H1 (cell line): ENCODE measurements around the gene MSS51. TPM values are rescaled to one million over a fixed set of nuclear protein-coding genes. Genes with fewer than 3 reads are reported as not detected.

Experiments
- CTCF ChIA-PET: fragments of 300-600 bp; sonication (Branson Sonifier 250); formaldehyde crosslinking; loops from one replicate; lab custom pipeline; 2021; ENCODE audit not compliant: partially characterized antibody; lab: Charles Lee
- POLR2A ChIA-PET: fragments of 300-600 bp; sonication (Branson Sonifier 250); formaldehyde crosslinking; loops from one replicate; lab custom pipeline; 2021; ENCODE audit warnings: inconsistent platforms; ENCODE audit not compliant: partially characterized antibody; lab: Charles Lee
- DNase-seq, 2 experiments: peaks; one replicate each; pipeline versions ENCODE4 v3.0.0 to v3.0.0-alpha.2; 2010 to 2022; ENCODE audit warnings: low spot score in 2 of 2, low read depth in 1 of 2, mixed read lengths in 1 of 2
- FAIRE-seq: peaks from 2 replicates; lab custom pipeline; 2011; peaks lifted over from hg19 to GRCh38; lab: Jason Lieb, UNC
- H2AFZ ChIP-seq: 2 replicates; pipeline ENCODE4 v1.8.1; 2012; ENCODE audit warnings: low read length, inconsistent platforms
- H2AK5ac ChIP-seq: 2 replicates; pipeline ENCODE4 v1.6.1; 2013; ENCODE audit warnings: low read depth, low read length
- H2BK120ac ChIP-seq: replicated peaks from 2 replicates; pipeline ENCODE3; 2013; ENCODE audit warnings: low read depth, low read length, inconsistent platforms
- H2BK12ac ChIP-seq: 2 replicates; pipeline ENCODE4 v1.6.1; 2013; ENCODE audit warnings: low read depth, low read length
- H2BK15ac ChIP-seq: 2 replicates; pipeline ENCODE4 v1.6.1; 2013; ENCODE audit warnings: low read length
- H2BK20ac ChIP-seq: 2 replicates; pipeline ENCODE4 v1.6.1; 2013; ENCODE audit warnings: low read length
- H2BK5ac ChIP-seq: 2 replicates; pipeline ENCODE4 v1.6.1; 2013; ENCODE audit warnings: low read depth, low read length
- H3K14ac ChIP-seq: 2 replicates; pipeline ENCODE4 v1.6.1; 2013; ENCODE audit warnings: inconsistent platforms; ENCODE audit not compliant: insufficient read length
- H3K18ac ChIP-seq: 2 replicates; pipeline ENCODE4 v1.6.1; 2013; ENCODE audit warnings: low read length; ENCODE audit errors: extremely low read depth
- H3K23ac ChIP-seq: 2 replicates; pipeline ENCODE4 v1.6.1; 2013; ENCODE audit warnings: inconsistent platforms; ENCODE audit not compliant: insufficient read length
- H3K23me2 ChIP-seq: 2 replicates; pipeline ENCODE4 v1.6.1; 2013; ENCODE audit warnings: low read depth, low read length
- H3K27ac ChIP-seq: 2 replicates; pipeline ENCODE4 v1.6.1; 2011; ENCODE audit warnings: low read depth, low read length, inconsistent platforms
- H3K27me3 ChIP-seq, 4 experiments: replicated peaks in 1 of 4; 1 replicate in 1 of 4; 2 replicates in 3 of 4; pipeline versions ENCODE4 v1.6.1 to v1.8.1; 2011 to 2013; ENCODE audit warnings: low read length in 3 of 4, mild to moderate bottlenecking in 3 of 4, inconsistent platforms in 2 of 4, mixed read lengths in 2 of 4, moderate library complexity in 1 of 4; ENCODE audit not compliant: control insufficient read depth in 3 of 4, insufficient read depth in 3 of 4; ENCODE audit errors: extremely low read depth in 1 of 4
- H3K36me3 ChIP-seq, 4 experiments: 2 replicates each; pipeline versions ENCODE4 v1.6.1 to v1.8.1; 2011 to 2013; ENCODE audit warnings: mild to moderate bottlenecking in 4 of 4, low read length in 3 of 4, moderate library complexity in 2 of 4, control low read depth in 1 of 4, inconsistent platforms in 1 of 4; ENCODE audit not compliant: insufficient read depth in 4 of 4, control insufficient read depth in 2 of 4
- H3K4ac ChIP-seq: replicated peaks from 2 replicates; pipeline ENCODE3; 2013; ENCODE audit warnings: low read length, low read depth, mixed read lengths, inconsistent platforms; ENCODE audit not compliant: insufficient read length
- H3K4me1 ChIP-seq, 4 experiments: replicated peaks in 1 of 4; 1 replicate in 1 of 4; 2 replicates in 3 of 4; pipeline versions ENCODE4 v1.6.1 to v1.8.1; 2011 to 2013; ENCODE audit warnings: low read length in 3 of 4, inconsistent platforms in 2 of 4, mixed read lengths in 1 of 4; ENCODE audit not compliant: insufficient read depth in 4 of 4, control insufficient read depth in 3 of 4
- H3K4me2 ChIP-seq, 2 experiments: 2 replicates each; pipeline versions ENCODE4 v1.6.1 to v1.8.1; 2011 to 2013; ENCODE audit warnings: low read depth in 2 of 2, low read length in 2 of 2, control low read depth in 1 of 2, inconsistent platforms in 1 of 2, mild to moderate bottlenecking in 1 of 2; ENCODE audit not compliant: insufficient read depth in 1 of 2
- H3K4me3 ChIP-seq, 4 experiments: fragments of 200-600, 300-600 bp in 1 of 4; sonication (generic), shearing (Covaris generic), sonication (Bioruptor Twin) in 1 of 4; 2 replicates each; pipeline versions ENCODE4 v1.5.1 to v1.8.1; 2011 to 2016; ENCODE audit warnings: low read length in 4 of 4, low read depth in 3 of 4, control low read depth in 2 of 4, inconsistent platforms in 2 of 4, mild to moderate bottlenecking in 2 of 4, mixed read lengths in 1 of 4, moderate library complexity in 1 of 4; ENCODE audit not compliant: insufficient read depth in 2 of 4; ENCODE audit errors: extremely low read depth in 1 of 4
- H3K56ac ChIP-seq: replicated peaks from 2 replicates; pipeline ENCODE3; 2013; ENCODE audit warnings: low read depth, mild to moderate bottlenecking, mixed read lengths, low read length, inconsistent platforms; ENCODE audit not compliant: insufficient read length
- H3K79me1 ChIP-seq: 2 replicates; pipeline ENCODE4 v1.6.1; 2013; ENCODE audit warnings: low read depth, low read length, control low read depth
- H3K79me2 ChIP-seq, 2 experiments: 2 replicates each; pipeline versions ENCODE4 v1.6.1 to v1.8.1; 2012 to 2013; ENCODE audit warnings: low read length in 2 of 2, mild to moderate bottlenecking in 2 of 2, inconsistent platforms in 1 of 2; ENCODE audit not compliant: insufficient read depth in 2 of 2, control insufficient read depth in 1 of 2
- H3K9ac ChIP-seq, 4 experiments: replicated peaks in 1 of 4; 1 replicate in 1 of 4; 2 replicates in 3 of 4; pipeline versions ENCODE4 v1.6.1 to v1.8.1; 2011 to 2013; ENCODE audit warnings: low read depth in 3 of 4, low read length in 3 of 4, control low read depth in 2 of 4, mild to moderate bottlenecking in 2 of 4, moderate library complexity in 2 of 4, inconsistent platforms in 1 of 4; ENCODE audit errors: extremely low read depth in 1 of 4
- H3K9me3 ChIP-seq, 2 experiments: 2 replicates each; pipeline versions ENCODE4 v1.6.1 to v1.8.1; 2012 to 2013; ENCODE audit warnings: mild to moderate bottlenecking in 2 of 2, moderate library complexity in 2 of 2, control low read depth in 1 of 2, inconsistent platforms in 1 of 2, low read depth in 1 of 2, low read length in 1 of 2, mixed read lengths in 1 of 2; ENCODE audit not compliant: insufficient read depth in 2 of 2
- H4K20me1 ChIP-seq, 2 experiments: replicated peaks in 1 of 2; 2 replicates each; pipeline versions ENCODE3 to v1.8.1; 2011 to 2013; ENCODE audit warnings: inconsistent platforms in 2 of 2, low read length in 2 of 2, mild to moderate bottlenecking in 1 of 2; ENCODE audit not compliant: insufficient read depth in 2 of 2, control insufficient read depth in 1 of 2
- H4K5ac ChIP-seq: 2 replicates; pipeline ENCODE4 v1.6.1; 2013; ENCODE audit warnings: low read length, low read depth, mixed read lengths, inconsistent platforms; ENCODE audit not compliant: insufficient read length
- H4K8ac ChIP-seq: 2 replicates; pipeline ENCODE4 v1.8.0; 2013; ENCODE audit warnings: mild to moderate bottlenecking, moderate library complexity, low read length, inconsistent platforms; ENCODE audit not compliant: insufficient read depth; ENCODE audit errors: extremely low read depth
- H4K91ac ChIP-seq: replicated peaks from 2 replicates; pipeline ENCODE3; 2013; ENCODE audit warnings: low read length, mixed read lengths, inconsistent platforms; ENCODE audit not compliant: insufficient read length
- EP300 ChIP-seq, 2 experiments: IDR thresholded peaks; 1 replicate in 1 of 2; 2 replicates in 1 of 2; pipeline ENCODE4 v1.6.1; 2011 to 2012; ENCODE audit warnings: low read depth in 2 of 2, low read length in 2 of 2, mild to moderate bottlenecking in 2 of 2, borderline replicate concordance in 1 of 2, inconsistent platforms in 1 of 2, moderate library complexity in 1 of 2
- KDM1A ChIP-seq: fragments of 200-600, 300-600 bp; sonication (generic); IDR thresholded peaks from 2 replicates; pipeline ENCODE4 v1.7.1; 2016; ENCODE audit warnings: mild to moderate bottlenecking, low read length, borderline replicate concordance
- NANOG ChIP-seq: IDR thresholded peaks from 2 replicates; pipeline ENCODE4 v1.6.1; 2011; ENCODE audit warnings: low read length, low read depth, mild to moderate bottlenecking, inconsistent platforms; ENCODE audit not compliant: insufficient read depth, poor library complexity, severe bottlenecking
- POLR2AphosphoS5 ChIP-seq: IDR thresholded peaks from 2 replicates; pipeline ENCODE4 v1.6.1; 2011; ENCODE audit warnings: low read depth, low read length
- RAD21 ChIP-seq, 2 experiments: IDR thresholded peaks in 1 of 2; conservative IDR thresholded peaks in 1 of 2; 2 replicates each; pipeline ENCODE4 v1.6.1; 2011; ENCODE audit warnings: low read depth in 2 of 2, low read length in 2 of 2, improper control_type of control experiment in 1 of 2, inconsistent platforms in 1 of 2, mild to moderate bottlenecking in 1 of 2, moderate library complexity in 1 of 2
- SUZ12 ChIP-seq: fragments of 200-600 bp; sonication (generic); IDR thresholded peaks from 2 replicates; pipeline ENCODE4 v1.6.1; 2012; ENCODE audit warnings: mild to moderate bottlenecking, inconsistent platforms, low read length, moderate library complexity, mixed read lengths
- WGBS, 2 experiments: shearing (Covaris generic) in 1 of 2; methylation state at CpG; one replicate each; pipeline versions ENCODE4 v1.1.6 to v1.1.7; 2013 to 2015; ENCODE audit warnings: low lambda C conversion rate in 2 of 2, mixed read lengths in 2 of 2, inconsistent platforms in 1 of 2, low coverage in 1 of 2, missing lambda C conversion rate in 1 of 2; ENCODE audit not compliant: insufficient replicate concordance in 2 of 2, insufficient coverage in 1 of 2, insufficient read length in 1 of 2; ENCODE audit errors: extremely low coverage in 1 of 2, missing lambda C conversion rate in 1 of 2; 5-methylcytosine and 5-hydroxymethylcytosine counted together
- polyA plus RNA-seq, 7 experiments: library from polyadenylated mRNA; depleted of rRNA in 3 of 7; stranded (reverse) in 5 of 7; unstranded in 2 of 7; fragments of >200 nt in 5 of 7; fragments of 200-250 nt in 2 of 7; gene quantifications; 1 replicate in 5 of 7; 2 replicates in 1 of 7; 4 replicates in 1 of 7; pipeline versions ENCODE4 v1.2.1 to v1.2.3, GENCODE V29; 2011 to 2013; ENCODE audit warnings: missing spikeins in 2 of 7, mixed read lengths in 2 of 7
- total RNA-seq: library from RNA; stranded (reverse); fragmentation: NEBNext Ultra II Directional; extraction: Animal tissue kit (Norgen Biotek cat#: 25700); gene quantifications from 2 replicates; pipeline ENCODE4 v1.2.1, GENCODE V29; 2021
- TF ChIP-seq, protein P1 (sequence below), 3 experiments: IDR thresholded peaks; 1 replicate in 2 of 3; 2 replicates in 1 of 3; pipeline versions ENCODE4 v1.5.1 to v1.6.1; 2011; ENCODE audit warnings: low read length in 3 of 3, mild to moderate bottlenecking in 3 of 3, inconsistent platforms in 2 of 3, low read depth in 1 of 3, moderate library complexity in 1 of 3; ENCODE audit not compliant: insufficient read depth in 1 of 3; ENCODE audit errors: control extremely low read depth in 1 of 3

Gene MSS51
- total and polyA plus RNA-seq, 2 of the 8 experiments (the other 6 are each of a cell fraction or from before 2014, with no cell fraction given) = 1.5 to 1.7 TPM

- no peak overlapping the region for H3K14ac ChIP-seq
- CTCF ChIA-PET = no interaction called here
Measured at GRCh38 chr10:73439055-73439454, 5.7 kb upstream of the MSS51 start.

More at GRCh38 chr10:73439055-73439454, 5.7 kb upstream of the MSS51 start:
- no peaks in the 10 kb centered on the region for H3K79me1 ChIP-seq
- H3K23me2 ChIP-seq = no peaks in the 10 kb centered on the region
- H3K27me3 ChIP-seq = no peaks in the 10 kb centered on the region
- DNase-seq (no peak), FAIRE-seq (no peak)
- TF ChIP-seq, protein P1, sequence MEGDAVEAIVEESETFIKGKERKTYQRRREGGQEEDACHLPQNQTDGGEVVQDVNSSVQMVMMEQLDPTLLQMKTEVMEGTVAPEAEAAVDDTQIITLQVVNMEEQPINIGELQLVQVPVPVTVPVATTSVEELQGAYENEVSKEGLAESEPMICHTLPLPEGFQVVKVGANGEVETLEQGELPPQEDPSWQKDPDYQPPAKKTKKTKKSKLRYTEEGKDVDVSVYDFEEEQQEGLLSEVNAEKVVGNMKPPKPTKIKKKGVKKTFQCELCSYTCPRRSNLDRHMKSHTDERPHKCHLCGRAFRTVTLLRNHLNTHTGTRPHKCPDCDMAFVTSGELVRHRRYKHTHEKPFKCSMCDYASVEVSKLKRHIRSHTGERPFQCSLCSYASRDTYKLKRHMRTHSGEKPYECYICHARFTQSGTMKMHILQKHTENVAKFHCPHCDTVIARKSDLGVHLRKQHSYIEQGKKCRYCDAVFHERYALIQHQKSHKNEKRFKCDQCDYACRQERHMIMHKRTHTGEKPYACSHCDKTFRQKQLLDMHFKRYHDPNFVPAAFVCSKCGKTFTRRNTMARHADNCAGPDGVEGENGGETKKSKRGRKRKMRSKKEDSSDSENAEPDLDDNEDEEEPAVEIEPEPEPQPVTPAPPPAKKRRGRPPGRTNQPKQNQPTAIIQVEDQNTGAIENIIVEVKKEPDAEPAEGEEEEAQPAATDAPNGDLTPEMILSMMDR (IDR thresholded peaks at IDR 0.05; ENCODE audit: control extremely low read depth in 1 of 3, insufficient read depth in 1 of 3, low read depth in 1 of 3, low read length in 3 of 3) = no peak
- no peak for TF ChIP-seq SUZ12
- TF ChIP-seq RAD21 (IDR thresholded peaks at IDR 0.05 in 1 of 2, conservative IDR thresholded peaks at IDR 0.05 in 1 of 2; ENCODE audit: low read depth in 2 of 2, low read length in 2 of 2) = no peak
- TF ChIP-seq NANOG = no peak
- TF ChIP-seq POLR2AphosphoS5 = no peak
- no peak for TF ChIP-seq KDM1A
- no peak for TF ChIP-seq EP300 (IDR thresholded peaks at IDR 0.05; ENCODE audit: borderline replicate concordance in 1 of 2, low read depth in 2 of 2, low read length in 2 of 2)
- no peaks in the 10 kb centered on the region for H3K4me1 ChIP-seq
- no peak overlapping the region for H2BK12ac ChIP-seq
- no peak overlapping the region for H3K56ac ChIP-seq
- H3K79me2 ChIP-seq = no peaks in the 10 kb centered on the region
- no peak overlapping the region for H3K18ac ChIP-seq
- no peak overlapping the region for H2BK120ac ChIP-seq
- no peak overlapping the region for H2AFZ ChIP-seq
- peaks cover 0 to 9% (median 2%) of the 10 kb centered on the region in 4 experiments; a peak in 2 of 8 replicates for H3K36me3 ChIP-seq
- no peak overlapping the region for H4K5ac ChIP-seq
- H3K4ac ChIP-seq = no peak overlapping the region
- POLR2A ChIA-PET = no interaction called here
- peak overlapping the region in 1 of 4 experiments; percentile 34; a peak in 1 of 7 replicates for H3K9ac ChIP-seq
- H2AK5ac ChIP-seq = no peak overlapping the region
- no peak overlapping the region for H3K23ac ChIP-seq
- no peak overlapping the region for H4K91ac ChIP-seq
- no peak overlapping the region for H2BK15ac ChIP-seq
- H3K9me3 ChIP-seq = no peaks in the 10 kb centered on the region
- no peak overlapping the region for H3K4me3 ChIP-seq
- no peak overlapping the region for H2BK5ac ChIP-seq
- no peak overlapping the region for H2BK20ac ChIP-seq
- no peak overlapping the region for H3K27ac ChIP-seq
- no peak overlapping the region for H3K4me2 ChIP-seq
- no peaks in the 10 kb centered on the region for H4K20me1 ChIP-seq
- WGBS, 2 experiments = 90% methylated on average over 1 of the region's 1 CpG; no CpG with 5 or more reads in 1 of the 2 experiments
- H4K8ac ChIP-seq = no peak overlapping the region
